A172 (cell line): ENCODE results near the gene CENPP. TPM values are rescaled to one million over a fixed set of nuclear protein-coding genes. Genes with fewer than 3 reads are reported as not detected.
"Not testable (repeated sequence)": the region's sequence is repeated elsewhere in the genome, so short reads cannot be mapped to it uniquely, and the experiment has no call there.

Experiments
- DNase-seq: peaks from one replicate; pipeline ENCODE4 v3.0.0-alpha.2; 2015; ENCODE audit warnings: low spot score
- total RNA-seq: library from RNA; depleted of rRNA; stranded (reverse); fragments of >200 nt; shearing (Covaris generic); gene quantifications from 2 replicates; pipeline ENCODE4 v1.2.3, GENCODE V29; 2014

CENPP gene
- total RNA-seq, 1 experiment from 2014 or later, result 11.6 TPM

- DNase-seq, result no peak
These were observed 210.4 kb downstream of the CENPP start, which contains the start of gene ECM2 for GRCh38 chr9:92535940-92536850. Gene ECM2, minus strand, starts transcription at chr9:92535990. Its CDS starts 13,124 bp downstream, at chr9:92522866.

- no peak for DNase-seq
These were observed 212.8 kb downstream of the CENPP start for GRCh38 chr9:92538541-92538940.

- DNase-seq, result no peak
These were observed 218.2 kb downstream of the CENPP start for GRCh38 chr9:92543972-92544371.

GRCh38 chr9:92545002-92545510 lies 219.3 kb downstream of the CENPP start:
- DNase-seq, result no peak

- no peak for DNase-seq
These were observed 221.6 kb downstream of the CENPP start for GRCh38 chr9:92547356-92547755.

GRCh38 chr9:92550765-92551164 lies 225.0 kb downstream of the CENPP start:
- DNase-seq, result no peak

GRCh38 chr9:92558612-92559374 lies 233.0 kb downstream of the CENPP start:
- DNase-seq, result no peak

- DNase-seq, result peak; percentile 56
These were observed 235.9 kb downstream of the CENPP start for GRCh38 chr9:92561374-92562330.

- no peak for DNase-seq
These were observed 236.8 kb downstream of the CENPP start for GRCh38 chr9:92562461-92562967.

- DNase-seq, result no peak
These were observed 237.7 kb downstream of the CENPP start for GRCh38 chr9:92563116-92564100.

- peak; percentile 14 for DNase-seq
These were observed 238.8 kb downstream of the CENPP start for GRCh38 chr9:92564504-92564903.

- DNase-seq, result no peak
These were observed 239.2 kb downstream of the CENPP start for GRCh38 chr9:92564982-92565381.

GRCh38 chr9:92571871-92572270 lies 246.1 kb downstream of the CENPP start:
- not testable (repeated sequence) for DNase-seq

GRCh38 chr9:92573612-92574011 lies 247.9 kb downstream of the CENPP start:
- not testable (repeated sequence) for DNase-seq

- DNase-seq, result no peak
These were observed 250.4 kb downstream of the CENPP start for GRCh38 chr9:92576175-92576574.

- DNase-seq, result no peak
These were observed 264.2 kb downstream of the CENPP start for GRCh38 chr9:92589923-92590322.

- DNase-seq, result no peak
These were observed 264.6 kb downstream of the CENPP start for GRCh38 chr9:92590377-92590776.

GRCh38 chr9:92592537-92592936 lies 266.8 kb downstream of the CENPP start:
- DNase-seq, result no peak

GRCh38 chr9:92592946-92593861 lies 267.5 kb downstream of the CENPP start:
- no peak for DNase-seq
